Glutamatergic neuron (in vitro differentiated cells): ENCODE data around the gene GATC. TPM values are rescaled to one million over a fixed set of nuclear protein-coding genes. Genes with fewer than 3 reads are reported as not detected.
A peak's percentile ranks its signal among the peaks of the same experiment; 100 is the strongest.

ENCODE experiments used
- DNase-seq: peaks from one replicate; pipeline ENCODE4 v3.0.0; 2022
- H3K27ac Mint-ChIP-seq: one replicate; pipeline ENCODE4 v1.8.0; 2020; ENCODE audit warnings: mild to moderate bottlenecking, mixed read lengths, inconsistent platforms; ENCODE audit not compliant: unreplicated experiment
- H3K27me3 Mint-ChIP-seq: one replicate; pipeline ENCODE4 v1.8.0; 2020; ENCODE audit warnings: mild to moderate bottlenecking, moderate library complexity, mixed read lengths, inconsistent platforms; ENCODE audit not compliant: unreplicated experiment
- H3K36me3 Mint-ChIP-seq: one replicate; pipeline ENCODE4 v1.8.0; 2020; ENCODE audit warnings: mild to moderate bottlenecking, mixed read lengths, inconsistent platforms; ENCODE audit not compliant: unreplicated experiment
- H3K4me1 Mint-ChIP-seq: one replicate; pipeline ENCODE4 v1.8.0; 2020; ENCODE audit warnings: mild to moderate bottlenecking, low read depth, mixed read lengths, inconsistent platforms; ENCODE audit not compliant: unreplicated experiment
- H3K4me3 Mint-ChIP-seq: one replicate; pipeline ENCODE4 v1.8.0; 2020; ENCODE audit warnings: mild to moderate bottlenecking, mixed read lengths, inconsistent platforms; ENCODE audit not compliant: unreplicated experiment
- H3K9me3 Mint-ChIP-seq: one replicate; pipeline ENCODE4 v1.8.0; 2020; ENCODE audit warnings: mild to moderate bottlenecking, moderate library complexity, mixed read lengths, inconsistent platforms; ENCODE audit not compliant: unreplicated experiment
- total RNA-seq: library from RNA; stranded (reverse); fragmentation: NEBNext Ultra II Directional; extraction: Animal tissue kit (Norgen Biotek cat#: 25700); gene quantifications from one replicate; pipeline ENCODE4 v1.2.1, GENCODE V29; 2021; ENCODE audit not compliant: unreplicated experiment
- TF ChIP-seq, protein P1 (sequence below): fragments of 200-600 bp; sonication (generic); IDR thresholded peaks from one replicate; pipeline ENCODE4 v1.5.0; 2021; ENCODE audit not compliant: partially characterized antibody, unreplicated experiment

GATC gene
- total RNA-seq, 1 donor from 2014 or later = 16.8 TPM

DNA sequence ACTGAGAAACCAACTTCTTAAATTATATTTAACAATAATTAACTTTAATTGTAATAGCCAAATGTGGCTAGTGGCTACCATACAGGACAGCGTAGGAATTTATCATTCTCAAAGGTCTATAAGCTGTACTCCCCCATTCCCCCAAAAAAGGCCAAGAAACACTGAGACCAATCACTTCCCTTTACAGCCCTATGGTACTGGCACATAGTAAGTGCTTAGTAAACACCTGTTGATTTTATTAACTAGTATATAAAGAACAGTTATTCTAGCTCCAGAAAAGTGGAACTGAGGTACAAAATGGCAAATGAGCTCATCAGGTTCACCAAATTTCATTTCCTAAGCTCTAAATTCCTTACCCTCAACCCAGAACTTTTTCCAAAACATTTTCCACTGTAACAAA lies 29.4 kb downstream of the GATC start:
- TF ChIP-seq, protein P1, sequence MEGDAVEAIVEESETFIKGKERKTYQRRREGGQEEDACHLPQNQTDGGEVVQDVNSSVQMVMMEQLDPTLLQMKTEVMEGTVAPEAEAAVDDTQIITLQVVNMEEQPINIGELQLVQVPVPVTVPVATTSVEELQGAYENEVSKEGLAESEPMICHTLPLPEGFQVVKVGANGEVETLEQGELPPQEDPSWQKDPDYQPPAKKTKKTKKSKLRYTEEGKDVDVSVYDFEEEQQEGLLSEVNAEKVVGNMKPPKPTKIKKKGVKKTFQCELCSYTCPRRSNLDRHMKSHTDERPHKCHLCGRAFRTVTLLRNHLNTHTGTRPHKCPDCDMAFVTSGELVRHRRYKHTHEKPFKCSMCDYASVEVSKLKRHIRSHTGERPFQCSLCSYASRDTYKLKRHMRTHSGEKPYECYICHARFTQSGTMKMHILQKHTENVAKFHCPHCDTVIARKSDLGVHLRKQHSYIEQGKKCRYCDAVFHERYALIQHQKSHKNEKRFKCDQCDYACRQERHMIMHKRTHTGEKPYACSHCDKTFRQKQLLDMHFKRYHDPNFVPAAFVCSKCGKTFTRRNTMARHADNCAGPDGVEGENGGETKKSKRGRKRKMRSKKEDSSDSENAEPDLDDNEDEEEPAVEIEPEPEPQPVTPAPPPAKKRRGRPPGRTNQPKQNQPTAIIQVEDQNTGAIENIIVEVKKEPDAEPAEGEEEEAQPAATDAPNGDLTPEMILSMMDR = no peak
- DNase-seq = no peak
- Mint-ChIP-seq H3K4me1 (peaks cover 18% of the 10 kb centered on the region), H3K27me3 (peaks cover 2% of the 10 kb centered on the region), H3K36me3 (no peaks in the 10 kb centered on the region), H3K4me3 (no peak overlapping the region), H3K9me3 (peaks cover 2% of the 10 kb centered on the region), H3K27ac (peak overlapping the region; percentile 68)

- H3K9me3 Mint-ChIP-seq = peaks cover 2% of the 10 kb centered on the region
- H3K36me3 Mint-ChIP-seq = no peaks in the 10 kb centered on the region
- peak overlapping the region; percentile 2 for H3K4me3 Mint-ChIP-seq
- H3K27ac Mint-ChIP-seq = peak overlapping the region; percentile 30
- peaks cover 2% of the 10 kb centered on the region for H3K27me3 Mint-ChIP-seq
- TF ChIP-seq, protein P1 = no peak
- H3K4me1 Mint-ChIP-seq = peaks cover 14% of the 10 kb centered on the region
- DNase-seq = no peak
Observed at GRCh38 chr12:120479458-120479857, 33.2 kb downstream of the GATC start.

DNA sequence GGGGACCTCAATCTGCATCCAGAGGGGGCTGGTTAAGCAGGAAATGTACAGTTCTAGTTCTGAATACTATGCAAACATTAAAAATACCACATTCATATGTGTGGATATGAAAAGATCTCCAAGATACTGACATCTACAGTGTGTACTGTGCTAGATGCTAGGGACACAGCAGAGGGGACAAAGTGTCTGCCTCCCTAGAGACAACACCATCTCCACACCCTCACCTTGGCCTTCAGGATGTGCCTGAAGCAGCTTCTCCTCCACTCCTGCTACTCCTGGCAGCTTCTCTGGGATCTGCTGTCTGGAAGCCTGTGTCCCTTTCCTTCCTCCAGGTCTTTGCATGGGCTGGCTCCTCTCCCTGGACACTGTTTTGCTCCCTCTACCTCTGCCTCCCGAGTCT lies 34.0 kb downstream of the GATC start:
- TF ChIP-seq, protein P1 = no peak
- DNase-seq = no peak
- Mint-ChIP-seq H3K36me3 (no peaks in the 10 kb centered on the region), H3K9me3 (peaks cover 2% of the 10 kb centered on the region), H3K4me3 (no peak overlapping the region), H3K27me3 (peaks cover 2% of the 10 kb centered on the region), H3K27ac (peak overlapping the region; percentile 30), H3K4me1 (peaks cover 10% of the 10 kb centered on the region)

DNA sequence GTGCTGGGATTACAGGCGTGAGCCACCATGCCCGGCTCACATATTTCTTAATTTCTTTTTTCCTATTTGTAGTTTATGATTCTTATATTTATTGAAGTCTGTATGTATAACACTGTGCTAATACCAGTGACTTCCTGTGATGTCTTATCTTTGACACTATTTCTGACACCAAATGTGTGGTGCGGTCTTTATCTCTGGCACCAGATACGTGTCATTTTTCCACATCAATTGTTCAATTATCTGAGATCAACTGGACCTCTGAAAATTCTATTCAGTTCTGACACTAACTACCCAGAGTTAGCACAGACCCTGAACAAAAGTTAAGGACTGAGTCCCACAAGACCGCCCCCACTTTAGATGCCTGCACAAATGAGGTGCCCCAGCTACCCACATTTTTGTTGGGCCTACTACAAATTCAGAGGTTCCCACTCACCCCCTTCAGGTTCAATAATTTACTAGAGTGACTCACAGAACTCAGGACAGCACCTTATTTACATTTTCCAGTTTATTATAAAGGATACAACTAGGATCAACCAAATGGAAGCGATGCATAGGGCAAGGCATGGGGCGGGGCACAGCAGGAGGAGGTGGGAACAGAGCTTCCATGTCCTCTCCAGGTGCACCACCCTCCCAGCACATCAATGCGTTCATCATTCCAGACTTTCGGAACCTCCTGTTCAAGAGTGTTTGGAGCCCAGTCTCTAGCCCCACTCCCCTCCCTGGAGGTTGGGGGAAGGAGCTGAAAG lies 35.0 kb downstream of the GATC start:
- no peak overlapping the region for H3K27ac Mint-ChIP-seq
- H3K36me3 Mint-ChIP-seq = no peaks in the 10 kb centered on the region
- TF ChIP-seq, protein P1 = no peak
- H3K4me3 Mint-ChIP-seq = no peak overlapping the region
- no peak for DNase-seq
- peaks cover 2% of the 10 kb centered on the region for H3K27me3 Mint-ChIP-seq
- peaks cover 2% of the 10 kb centered on the region for H3K9me3 Mint-ChIP-seq
- H3K4me1 Mint-ChIP-seq = peaks cover 7% of the 10 kb centered on the region

DNA sequence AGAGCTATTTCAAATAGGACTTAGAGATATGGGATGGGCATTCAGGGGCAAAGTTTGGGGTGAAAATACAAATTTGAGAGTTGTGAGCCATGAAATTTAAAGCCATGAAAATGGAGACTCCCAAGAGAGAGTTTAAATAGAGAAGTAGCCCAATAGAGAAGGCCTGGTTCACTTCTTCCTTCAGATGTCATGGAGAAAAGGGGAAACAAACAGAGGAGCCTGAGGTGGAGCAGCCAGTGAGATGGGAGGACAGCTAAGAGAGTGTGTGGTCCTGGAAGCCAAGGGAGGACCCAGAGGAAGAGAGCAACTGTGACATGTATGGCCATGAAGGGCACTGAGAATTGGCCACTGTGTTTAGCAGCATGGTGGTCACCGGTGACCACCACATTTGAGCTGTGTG lies 37.4 kb downstream of the GATC start:
- no peak for DNase-seq
- no peaks in the 10 kb centered on the region for H3K9me3 Mint-ChIP-seq
- H3K36me3 Mint-ChIP-seq = no peaks in the 10 kb centered on the region
- H3K27me3 Mint-ChIP-seq = peaks cover 5% of the 10 kb centered on the region
- H3K4me1 Mint-ChIP-seq = peaks cover 7% of the 10 kb centered on the region
- TF ChIP-seq, protein P1 = no peak
- no peak overlapping the region for H3K27ac Mint-ChIP-seq
- no peak overlapping the region for H3K4me3 Mint-ChIP-seq
